Glomerular visceral epithelial cell (primary cell): ENCODE data around the gene SART1.
A peak's percentile ranks its signal among the peaks of the same experiment; 100 is the strongest.

ENCODE experiments used
- DNase-seq: peaks from one replicate; pipeline ENCODE4 v3.0.0-alpha.2; 2016; ENCODE audit errors: extremely low spot score

Gene SART1, protein sequence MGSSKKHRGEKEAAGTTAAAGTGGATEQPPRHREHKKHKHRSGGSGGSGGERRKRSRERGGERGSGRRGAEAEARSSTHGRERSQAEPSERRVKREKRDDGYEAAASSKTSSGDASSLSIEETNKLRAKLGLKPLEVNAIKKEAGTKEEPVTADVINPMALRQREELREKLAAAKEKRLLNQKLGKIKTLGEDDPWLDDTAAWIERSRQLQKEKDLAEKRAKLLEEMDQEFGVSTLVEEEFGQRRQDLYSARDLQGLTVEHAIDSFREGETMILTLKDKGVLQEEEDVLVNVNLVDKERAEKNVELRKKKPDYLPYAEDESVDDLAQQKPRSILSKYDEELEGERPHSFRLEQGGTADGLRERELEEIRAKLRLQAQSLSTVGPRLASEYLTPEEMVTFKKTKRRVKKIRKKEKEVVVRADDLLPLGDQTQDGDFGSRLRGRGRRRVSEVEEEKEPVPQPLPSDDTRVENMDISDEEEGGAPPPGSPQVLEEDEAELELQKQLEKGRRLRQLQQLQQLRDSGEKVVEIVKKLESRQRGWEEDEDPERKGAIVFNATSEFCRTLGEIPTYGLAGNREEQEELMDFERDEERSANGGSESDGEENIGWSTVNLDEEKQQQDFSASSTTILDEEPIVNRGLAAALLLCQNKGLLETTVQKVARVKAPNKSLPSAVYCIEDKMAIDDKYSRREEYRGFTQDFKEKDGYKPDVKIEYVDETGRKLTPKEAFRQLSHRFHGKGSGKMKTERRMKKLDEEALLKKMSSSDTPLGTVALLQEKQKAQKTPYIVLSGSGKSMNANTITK

DNA sequence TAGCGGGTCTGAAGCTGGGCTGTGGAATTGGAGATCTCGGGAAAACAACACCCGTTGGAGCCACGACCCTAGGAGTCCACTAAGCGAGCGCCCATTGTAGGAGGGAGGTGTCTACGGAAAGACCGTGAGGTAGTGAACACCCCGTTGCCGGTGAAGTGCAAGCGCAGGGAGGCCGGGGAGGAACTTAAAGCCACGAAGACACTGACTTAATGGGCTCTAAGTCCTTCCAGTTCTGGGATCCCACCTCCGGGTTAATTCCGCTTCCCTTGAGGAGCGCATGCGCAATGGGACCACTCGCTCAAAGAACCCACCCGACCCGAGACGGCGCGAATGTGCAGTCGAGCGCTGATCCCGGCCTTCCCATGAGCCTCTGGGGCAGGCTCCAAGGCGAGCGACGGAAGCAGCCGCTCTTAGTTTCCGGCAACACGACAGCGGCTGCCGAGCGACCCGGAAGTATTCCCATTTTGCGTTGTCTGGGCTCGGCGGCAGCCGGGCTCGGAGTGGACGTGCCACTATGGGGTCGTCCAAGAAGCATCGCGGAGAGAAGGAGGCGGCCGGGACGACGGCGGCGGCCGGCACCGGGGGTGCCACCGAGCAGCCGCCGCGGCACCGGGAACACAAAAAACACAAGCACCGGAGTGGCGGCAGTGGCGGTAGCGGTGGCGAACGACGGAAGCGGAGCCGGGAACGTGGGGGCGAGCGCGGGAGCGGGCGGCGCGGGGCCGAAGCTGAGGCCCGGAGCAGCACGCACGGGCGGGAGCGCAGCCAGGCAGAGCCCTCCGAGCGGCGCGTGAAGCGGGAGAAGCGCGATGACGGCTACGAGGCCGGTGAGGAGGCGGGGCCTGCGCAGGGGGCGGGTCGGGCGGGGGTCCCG lies at the start of gene SART1:
SART1 (plus strand) TSS at position 468 of the 874 bp plus-strand sequence; CDS start at position 515, 47 bp downstream.
- peak; percentile 98 for DNase-seq

DNA sequence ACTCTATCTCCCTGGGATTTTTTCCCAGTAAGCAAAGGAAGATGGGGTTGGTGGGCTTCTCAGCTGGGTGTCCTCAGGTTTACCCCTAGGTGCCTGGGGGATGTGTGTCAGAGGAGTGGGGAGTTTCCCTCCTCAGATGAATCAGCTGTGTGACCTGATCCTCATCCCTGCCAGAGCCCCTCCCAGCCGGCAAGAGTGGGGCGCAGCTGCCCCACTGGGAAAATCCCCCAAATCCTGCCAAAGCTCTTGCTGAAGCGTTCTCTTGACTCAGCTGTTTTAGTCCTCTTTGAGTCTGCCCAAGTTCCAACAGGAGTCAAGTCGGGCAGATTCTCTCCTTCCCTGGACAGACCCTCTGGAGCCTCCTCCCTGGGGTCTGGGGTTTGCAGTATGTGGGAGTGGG lies 48.7 kb upstream of the SART1 start:
- peak; percentile 79 for DNase-seq

GRCh38 chr11:65915101-65915820 lies 46.3 kb upstream of the SART1 start:
- DNase-seq: peak; percentile 75

DNA sequence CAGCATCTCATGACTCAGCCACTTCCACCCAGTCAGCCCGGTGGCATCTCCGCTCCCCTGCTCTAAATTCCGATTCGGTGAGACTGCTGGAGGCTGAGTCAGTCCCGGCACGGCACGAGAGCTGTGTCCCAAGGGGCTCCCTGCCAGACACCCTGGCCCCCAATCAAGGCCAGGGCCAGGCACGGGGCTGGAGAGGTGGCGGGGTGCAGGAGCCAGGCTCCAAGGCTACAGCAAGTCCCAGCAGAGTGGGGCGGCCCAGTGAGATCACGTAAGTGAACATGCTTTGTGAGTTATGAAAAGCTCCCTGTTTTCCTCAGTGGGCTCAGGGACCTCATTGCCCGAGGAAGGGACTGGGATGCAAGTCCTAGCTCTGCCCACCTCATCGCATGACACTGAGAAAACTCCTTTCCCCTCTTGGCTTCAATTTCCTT lies 45.7 kb upstream of the SART1 start:
- peak; percentile 97 for DNase-seq

GRCh38 chr11:65916391-65916790 lies 45.1 kb upstream of the SART1 start:
- DNase-seq: no peak

- no peak for DNase-seq
These were observed 44.5 kb upstream of the SART1 start for GRCh38 chr11:65917077-65917433.

DNA sequence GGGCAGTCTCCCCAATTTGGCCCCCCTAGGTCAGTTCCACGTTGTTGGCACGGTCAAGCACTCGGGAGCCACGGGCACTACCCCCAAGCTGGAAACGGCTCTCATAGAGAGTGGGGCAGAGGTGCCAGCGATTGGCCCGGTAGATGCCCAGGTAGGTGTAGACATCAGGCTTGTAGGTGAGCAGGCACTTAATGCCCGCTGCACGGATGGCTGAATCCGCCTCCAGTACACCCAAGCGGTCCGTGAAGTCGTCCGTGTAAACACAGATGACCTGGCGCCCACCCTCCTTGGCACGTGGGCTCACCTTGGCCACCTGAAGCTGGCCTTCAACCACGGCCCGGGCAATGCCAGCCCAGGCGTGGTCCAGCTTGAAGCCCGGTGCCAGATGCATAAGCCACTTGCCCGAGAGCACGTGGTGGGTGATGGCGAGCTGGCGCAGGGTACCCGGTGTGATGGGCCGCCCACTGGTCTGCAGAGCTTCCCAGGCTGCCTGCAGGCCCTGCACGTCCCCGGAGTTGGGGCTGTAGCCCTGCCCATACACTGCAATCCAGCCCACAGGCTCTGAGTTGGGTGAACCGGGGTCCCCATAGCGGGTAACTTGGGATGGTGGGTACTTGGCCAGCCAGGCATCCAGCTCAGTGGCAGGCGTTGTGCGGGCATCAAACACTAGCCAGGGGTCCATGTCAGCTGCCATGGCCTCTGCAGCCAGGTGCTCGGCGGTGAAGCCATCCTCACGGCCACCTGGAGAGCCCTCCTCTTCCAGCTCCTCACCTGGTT lies 43.9 kb upstream of the SART1 start:
- no peak for DNase-seq

- DNase-seq: peak; percentile 40
These were observed 43.1 kb upstream of the SART1 start, which contains the start of gene C11orf68 for GRCh38 chr11:65918211-65919140. TSS of gene C11orf68 (minus strand) at chr11:65919062. CDS start at chr11:65919031, 31 bp downstream.

DNA sequence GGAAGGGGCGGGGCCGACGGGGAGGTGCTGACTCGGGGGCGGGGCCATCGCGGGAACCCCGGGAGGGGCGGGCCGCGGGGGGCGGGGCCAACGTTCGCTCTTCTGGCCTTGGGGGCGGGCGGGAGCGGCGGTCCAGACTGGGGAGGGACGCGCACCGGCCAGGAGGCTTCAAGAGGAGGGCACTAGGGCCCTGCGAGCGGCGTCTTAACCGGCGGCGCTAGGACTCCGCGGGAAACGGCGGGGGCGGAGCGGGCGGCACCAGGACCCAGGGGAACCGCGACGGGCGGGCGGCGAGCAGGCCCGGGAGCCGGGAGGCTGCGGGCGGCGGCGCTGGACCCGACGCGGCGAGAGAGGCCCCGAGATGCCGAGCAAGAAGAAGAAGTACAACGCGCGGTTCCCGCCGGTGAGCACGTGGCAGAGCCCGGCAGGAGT lies 42.4 kb upstream of the SART1 start, which contains the start of gene DRAP1:
DRAP1 (plus strand) TSS at position 286 of the 432 bp plus-strand sequence; CDS start at position 362, 76 bp downstream.
- DNase-seq: peak; percentile 99

DNA sequence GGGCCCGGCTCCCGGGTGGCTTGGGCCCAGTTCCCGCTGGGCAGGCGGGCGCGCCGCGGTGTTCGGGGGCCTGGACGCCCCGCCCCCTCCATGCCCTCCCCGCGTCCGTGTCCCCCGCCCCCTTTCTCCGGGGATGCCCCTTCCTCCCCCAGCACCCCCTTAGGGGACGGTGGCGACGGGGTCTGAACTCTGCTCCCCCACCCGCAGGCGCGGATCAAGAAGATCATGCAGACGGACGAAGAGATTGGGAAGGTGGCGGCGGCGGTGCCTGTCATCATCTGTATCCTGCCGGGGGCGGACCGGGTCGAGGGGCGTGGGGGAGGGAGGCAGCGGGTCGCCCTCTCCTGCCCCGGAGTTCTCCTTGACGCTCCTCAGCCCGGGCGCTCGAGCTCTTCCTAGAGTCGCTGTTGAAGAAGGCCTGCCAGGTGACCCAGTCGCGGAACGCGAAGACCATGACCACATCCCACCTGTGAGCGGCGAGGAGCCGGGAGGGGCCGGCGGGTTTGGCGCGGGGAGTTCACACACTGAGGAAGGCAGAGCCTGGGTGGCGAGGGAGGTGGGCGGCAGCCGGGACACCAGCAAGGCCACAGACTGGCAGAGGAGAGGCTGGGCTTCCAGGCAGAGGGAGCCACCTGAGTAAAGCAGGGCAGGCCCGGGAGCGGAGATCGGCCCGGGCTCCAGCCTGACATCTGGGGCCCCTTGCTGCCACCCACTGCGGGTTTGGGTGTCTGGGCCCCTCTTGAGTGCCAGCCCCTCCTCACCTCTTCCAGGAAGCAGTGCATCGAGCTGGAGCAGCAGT lies 41.8 kb upstream of the SART1 start:
- peak; percentile 43 for DNase-seq

GRCh38 chr11:65920372-65920802 lies 41.1 kb upstream of the SART1 start:
- DNase-seq: no peak

DNA sequence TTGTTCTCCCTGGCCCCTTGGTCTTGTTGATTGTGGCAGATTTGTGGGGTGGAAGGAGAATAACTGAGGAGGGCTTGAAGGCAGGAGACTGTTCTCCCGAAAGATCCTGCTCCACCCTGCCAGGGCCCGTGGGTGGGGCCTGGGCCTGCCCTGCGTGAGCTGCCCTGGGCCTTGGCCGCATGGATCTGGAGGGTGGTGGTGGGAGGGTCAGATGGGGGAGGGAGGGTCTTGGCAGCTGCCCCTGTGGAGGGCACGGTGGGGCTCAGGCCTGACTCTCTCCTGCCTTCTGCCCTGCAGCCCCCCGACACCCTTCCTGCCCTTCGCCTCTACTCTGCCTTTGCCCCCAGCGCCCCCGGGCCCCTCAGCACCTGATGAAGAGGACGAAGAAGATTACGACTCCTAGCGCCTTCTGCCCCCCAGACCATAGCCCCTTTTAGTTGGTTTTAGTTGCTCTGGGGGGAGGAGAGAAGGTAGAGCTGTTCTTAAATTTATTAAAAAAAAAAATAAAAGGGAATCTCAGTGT lies 40.4 kb upstream of the SART1 start:
- DNase-seq: no peak

- DNase-seq: no peak
These were observed 39.7 kb upstream of the SART1 start for GRCh38 chr11:65921876-65922275.

- DNase-seq: no peak
These were observed 39.0 kb upstream of the SART1 start for GRCh38 chr11:65922565-65922964.

DNA sequence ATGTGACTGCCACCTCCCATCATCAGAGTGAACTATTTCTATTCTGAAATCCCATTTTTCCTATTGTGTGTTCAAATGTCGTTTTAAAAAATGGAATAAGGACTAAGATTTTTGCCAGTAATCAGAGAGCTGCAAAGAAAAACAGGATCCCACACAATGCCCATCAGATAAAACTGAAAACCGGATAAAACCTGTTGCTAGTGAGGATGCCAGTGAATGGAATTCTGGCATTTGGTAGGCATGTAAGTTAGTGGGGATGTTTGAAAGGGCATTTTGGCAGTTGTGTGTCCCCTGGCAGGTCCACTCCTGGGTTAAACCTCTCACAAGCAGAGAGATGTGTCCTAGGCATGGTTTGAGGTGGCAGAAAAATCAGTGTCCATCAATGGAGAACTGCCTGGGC lies 36.1 kb upstream of the SART1 start:
- no peak for DNase-seq

GRCh38 chr11:65927904-65928397 lies 33.6 kb upstream of the SART1 start:
- DNase-seq: no peak

DNA sequence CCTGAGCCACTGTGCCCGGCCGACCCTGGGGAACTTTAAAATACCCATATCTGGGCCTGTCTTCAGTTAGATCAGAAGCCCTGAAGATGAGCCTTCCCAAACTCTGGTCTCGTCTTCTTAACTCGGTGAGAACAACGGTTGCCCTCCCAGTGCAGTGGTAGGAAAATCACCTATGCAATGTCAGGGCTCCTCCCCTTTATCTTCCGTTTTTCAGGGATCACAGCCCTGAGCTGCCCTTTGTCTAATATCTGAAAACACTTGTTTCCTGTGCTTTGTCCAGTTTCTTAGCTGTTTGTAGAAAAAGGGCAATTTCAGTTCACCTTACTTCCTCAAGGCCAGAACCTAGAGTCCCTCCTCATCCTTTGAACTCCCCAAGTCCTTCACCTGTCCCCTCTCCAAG lies 32.9 kb upstream of the SART1 start:
- no peak for DNase-seq
